ENCODE measurements around the gene RHOBTB3.

- TF ChIP-seq POLR2A (IDR thresholded peaks at IDR 0.05) (no peak), CTCF (IDR thresholded peaks at IDR 0.05) (no peak), EP300 (IDR thresholded peaks at IDR 0.05) (no peak), POLR2AphosphoS5 (IDR thresholded peaks at IDR 0.05) (no peak)
Observed at GRCh38 chr5:95746722-95747679, 15.9 kb downstream of the RHOBTB3 start.
